Activated CD4-positive, alpha-beta T cell treated with anti-CD3 and anti-CD28 coated beads for 4 hours (primary cell): ENCODE measurements around the gene KCTD18.

ENCODE experiments used
- DNase-seq, 2 donors: peaks; one replicate each; pipeline ENCODE4 v3.0.0-alpha.2; 2020

Gene KCTD18

GRCh38 chr2:200453853-200454534 is 55.9 kb downstream of the KCTD18 start:
- no peak for DNase-seq

GRCh38 chr2:200453142-200453852 is 56.6 kb downstream of the KCTD18 start:
- no peak for DNase-seq

DNA sequence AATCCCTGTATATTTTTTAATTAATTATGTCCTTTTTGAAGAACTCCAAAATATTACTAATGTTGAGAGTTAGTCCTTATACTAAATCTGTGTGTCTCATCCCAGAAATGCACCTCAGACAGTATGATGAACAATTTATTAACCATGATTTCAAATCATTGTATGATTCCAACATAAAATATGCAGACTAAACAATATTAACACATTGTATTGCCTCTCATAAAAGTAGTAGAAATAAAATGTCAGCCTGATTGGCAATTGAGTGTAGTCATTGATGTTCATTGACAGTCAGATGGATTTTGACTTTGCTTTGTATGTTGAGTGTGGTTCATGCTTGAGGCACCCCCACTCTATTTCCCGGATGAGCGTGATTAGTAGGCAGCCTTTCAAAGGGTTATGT is 57.5 kb downstream of the KCTD18 start:
- no peak for DNase-seq

DNA sequence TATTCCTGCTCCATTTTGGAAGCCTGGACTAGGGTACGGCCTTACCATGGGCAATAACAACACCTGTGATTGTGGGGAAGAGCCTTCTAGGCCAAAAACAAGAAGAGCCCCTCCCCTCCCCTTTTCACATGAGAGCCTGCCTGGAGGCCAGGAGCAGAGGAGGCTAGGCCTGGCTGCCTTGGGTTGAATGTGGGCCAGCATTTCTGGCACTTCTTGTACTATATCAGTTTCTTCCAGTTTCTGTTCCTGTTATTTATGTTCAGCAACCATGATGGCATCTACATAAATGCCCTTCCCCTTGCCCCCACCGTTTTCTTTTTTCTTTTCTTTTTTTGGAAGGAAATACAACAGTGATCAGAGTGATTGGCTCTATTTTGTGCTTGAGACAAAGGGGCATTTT is 58.4 kb downstream of the KCTD18 start:
- DNase-seq, result no peak

- no peak for DNase-seq
Observed at GRCh38 chr2:200450288-200450687, 59.6 kb downstream of the KCTD18 start.

DNA sequence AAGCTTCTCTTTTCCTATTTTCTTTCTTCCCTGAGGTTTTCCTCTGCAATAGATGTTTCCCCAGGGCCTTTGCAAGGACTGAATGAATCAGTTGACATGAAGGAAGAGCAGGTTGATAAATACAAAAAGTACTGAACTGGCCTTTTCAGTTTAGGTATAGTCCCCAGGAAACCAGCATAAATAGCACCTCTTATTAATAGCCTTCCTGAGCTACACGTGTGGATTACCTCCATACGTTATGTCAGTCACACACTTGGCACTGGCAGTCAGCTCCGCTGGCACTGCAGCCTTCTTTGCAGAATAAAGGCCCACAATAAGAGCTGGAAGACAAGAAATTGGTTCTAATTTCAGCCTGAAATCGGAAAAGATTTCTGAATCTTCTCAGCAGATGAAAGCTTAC is 60.7 kb downstream of the KCTD18 start:
- DNase-seq, result no peak

DNA sequence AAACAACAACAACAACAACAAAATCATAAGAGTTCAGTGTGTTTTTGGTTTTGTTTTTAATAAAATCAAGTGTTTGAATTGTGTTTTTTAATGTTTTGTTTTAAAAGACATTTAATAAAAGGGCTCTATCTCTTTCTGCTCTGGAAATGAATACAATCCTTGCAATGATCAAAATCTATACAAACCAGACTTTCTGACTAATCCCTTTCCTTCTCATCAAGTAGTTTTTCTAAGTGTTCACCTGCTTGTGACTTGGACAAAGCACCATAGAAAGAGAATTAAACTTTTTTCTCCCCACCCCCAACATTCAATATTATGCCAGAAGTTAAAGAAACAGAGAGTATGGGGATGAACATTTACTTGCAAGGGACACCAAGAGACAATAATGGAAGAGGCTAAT is 61.4 kb downstream of the KCTD18 start:
- DNase-seq, result no peak

DNA sequence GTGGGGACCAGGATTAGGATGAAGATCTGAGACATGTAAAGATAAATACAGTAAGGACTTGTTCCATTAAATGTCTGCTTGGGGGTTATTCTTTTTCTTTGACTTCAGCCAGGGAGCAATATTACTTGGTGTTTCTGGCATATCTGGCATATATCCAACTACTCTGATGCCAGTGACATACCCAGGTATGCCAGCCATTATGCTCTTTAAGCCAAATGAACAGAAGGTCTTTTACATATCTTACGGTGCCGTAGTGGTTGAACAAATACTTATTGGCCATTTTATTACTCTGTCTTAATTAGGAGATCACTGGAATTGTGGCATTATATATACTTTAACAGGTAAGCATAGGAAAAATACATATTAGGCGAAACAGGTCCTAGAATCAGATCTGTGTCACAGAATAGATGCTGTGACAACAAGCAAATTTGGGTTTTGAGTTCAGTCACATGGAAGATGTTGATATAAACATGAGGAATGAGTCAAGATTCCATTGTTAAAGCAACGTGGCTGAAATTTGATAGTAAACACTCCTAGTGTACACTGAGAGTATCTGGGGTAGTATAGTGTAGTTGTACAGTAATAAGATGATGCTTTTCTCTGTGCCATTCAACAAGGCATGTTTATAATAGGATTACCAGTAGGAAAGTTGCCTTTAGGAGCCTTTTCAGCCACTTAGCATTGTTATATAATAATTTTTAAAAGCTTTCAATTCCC is 62.6 kb downstream of the KCTD18 start:
- DNase-seq, result no peak

- DNase-seq, result no peak
Observed at GRCh38 chr2:200446612-200447011, 63.3 kb downstream of the KCTD18 start.

- DNase-seq, result no peak
Observed at GRCh38 chr2:200445284-200445683, 64.6 kb downstream of the KCTD18 start.

- no peak for DNase-seq
Observed at GRCh38 chr2:200444530-200444929, 65.3 kb downstream of the KCTD18 start.

GRCh38 chr2:200443916-200444315 is 66.0 kb downstream of the KCTD18 start:
- no peak for DNase-seq

DNA sequence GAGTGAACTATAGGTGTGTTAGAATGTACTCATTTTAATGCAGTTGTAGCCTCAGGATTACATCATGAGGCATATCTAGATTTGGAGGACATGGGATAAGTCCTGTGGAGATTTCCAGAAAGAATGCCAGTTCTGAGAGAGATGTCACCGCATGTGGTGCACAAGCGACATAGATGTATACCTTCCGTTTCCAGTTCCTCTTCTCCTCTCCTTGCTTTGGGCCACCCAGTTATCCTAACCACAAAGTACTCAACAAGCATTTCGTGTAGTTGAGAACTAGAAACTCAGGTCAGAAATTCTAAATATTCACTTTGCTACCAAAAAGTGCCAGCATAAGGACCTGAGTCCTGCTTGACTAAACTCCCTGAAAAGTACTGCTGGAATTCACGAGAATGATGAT is 66.5 kb downstream of the KCTD18 start:
- DNase-seq, result no peak

DNA sequence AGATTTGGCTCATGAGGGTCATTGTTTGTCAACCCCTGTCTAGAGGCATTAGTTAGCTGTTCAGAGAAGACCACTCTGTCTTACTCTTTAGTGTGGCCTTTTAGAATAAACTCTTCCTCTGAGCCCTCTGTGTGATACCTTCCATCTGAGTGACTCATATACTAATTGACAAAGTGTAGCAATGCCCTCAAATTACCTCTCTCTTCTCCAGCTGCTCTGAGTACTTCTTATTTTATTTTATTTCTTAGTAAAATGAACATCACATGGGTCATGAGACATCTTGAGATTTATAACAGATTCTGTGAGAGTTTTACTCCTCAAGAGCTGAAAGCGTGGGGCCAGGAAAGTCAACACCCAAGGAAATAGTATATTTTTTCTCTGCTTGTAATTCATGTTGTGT is 67.4 kb downstream of the KCTD18 start:
- no peak for DNase-seq

- no peak for DNase-seq
Observed at GRCh38 chr2:200439981-200440380, 69.9 kb downstream of the KCTD18 start.
